HG02798 (cell line): ENCODE data around the gene AP3B2.
"Not testable (repeated sequence)": the region's sequence is repeated elsewhere in the genome, so short reads cannot be mapped to it uniquely, and the experiment has no call there.

Experiments used
- ATAC-seq: cut with Tn5 transposase; IDR thresholded peaks from one replicate; pipeline ENCODE4 v1.9.1; 2021; ENCODE audit warnings: mild to moderate bottlenecking; ENCODE audit not compliant: unreplicated experiment, poor library complexity

AP3B2 gene

GRCh38 chr15:82709421-82710207 is at the start of gene AP3B2:
AP3B2 (minus strand) TSS chr15:82709875; CDS start chr15:82709706, 169 bp downstream.
- peak; percentile 89 for ATAC-seq

GRCh38 chr15:82751308-82751707 is 41.6 kb upstream of the AP3B2 start:
- no peak for ATAC-seq

- ATAC-seq: peak; percentile 25
Observed at GRCh38 chr15:82750831-82751180, 41.1 kb upstream of the AP3B2 start.

- peak; percentile 95 for ATAC-seq
Observed at GRCh38 chr15:82749951-82750830, 40.5 kb upstream of the AP3B2 start.

GRCh38 chr15:82748315-82748714 is 38.6 kb upstream of the AP3B2 start:
- no peak for ATAC-seq

- ATAC-seq: no peak
Observed at GRCh38 chr15:82743810-82744209, 34.1 kb upstream of the AP3B2 start.

GRCh38 chr15:82742134-82742533 is 32.5 kb upstream of the AP3B2 start:
- no peak for ATAC-seq

GRCh38 chr15:82739086-82739485 is 29.4 kb upstream of the AP3B2 start:
- no peak for ATAC-seq

- ATAC-seq: no peak
Observed at GRCh38 chr15:82737975-82738374, 28.3 kb upstream of the AP3B2 start.

GRCh38 chr15:82731527-82731926 is 21.9 kb upstream of the AP3B2 start:
- no peak for ATAC-seq

- no peak for ATAC-seq
Observed at GRCh38 chr15:82730022-82730530, 20.4 kb upstream of the AP3B2 start.

GRCh38 chr15:82726816-82727215 is 17.1 kb upstream of the AP3B2 start:
- no peak for ATAC-seq

- no peak for ATAC-seq
Observed at GRCh38 chr15:82715003-82715402, 5.3 kb upstream of the AP3B2 start.

- ATAC-seq: no peak
Observed at GRCh38 chr15:82714016-82714415, 4.3 kb upstream of the AP3B2 start.

- ATAC-seq: no peak
Observed at GRCh38 chr15:82712036-82712435, 2.4 kb upstream of the AP3B2 start.

GRCh38 chr15:82710926-82711490 is 1.3 kb upstream of the AP3B2 start:
- ATAC-seq: no peak

- no peak for ATAC-seq
Observed at GRCh38 chr15:82710208-82710555, 507 bp upstream of the AP3B2 start.

GRCh38 chr15:82709081-82709420 is 624 bp downstream of the AP3B2 start:
- no peak for ATAC-seq

GRCh38 chr15:82705856-82706255 is 3.8 kb downstream of the AP3B2 start:
- not testable (repeated sequence) for ATAC-seq

GRCh38 chr15:82699726-82700125 is 9.9 kb downstream of the AP3B2 start:
- ATAC-seq: no peak

GRCh38 chr15:82698711-82699345 is 10.8 kb downstream of the AP3B2 start:
- ATAC-seq: no peak
